ENCODE results near the gene ZNF85.

The ZNF85 gene

DNA sequence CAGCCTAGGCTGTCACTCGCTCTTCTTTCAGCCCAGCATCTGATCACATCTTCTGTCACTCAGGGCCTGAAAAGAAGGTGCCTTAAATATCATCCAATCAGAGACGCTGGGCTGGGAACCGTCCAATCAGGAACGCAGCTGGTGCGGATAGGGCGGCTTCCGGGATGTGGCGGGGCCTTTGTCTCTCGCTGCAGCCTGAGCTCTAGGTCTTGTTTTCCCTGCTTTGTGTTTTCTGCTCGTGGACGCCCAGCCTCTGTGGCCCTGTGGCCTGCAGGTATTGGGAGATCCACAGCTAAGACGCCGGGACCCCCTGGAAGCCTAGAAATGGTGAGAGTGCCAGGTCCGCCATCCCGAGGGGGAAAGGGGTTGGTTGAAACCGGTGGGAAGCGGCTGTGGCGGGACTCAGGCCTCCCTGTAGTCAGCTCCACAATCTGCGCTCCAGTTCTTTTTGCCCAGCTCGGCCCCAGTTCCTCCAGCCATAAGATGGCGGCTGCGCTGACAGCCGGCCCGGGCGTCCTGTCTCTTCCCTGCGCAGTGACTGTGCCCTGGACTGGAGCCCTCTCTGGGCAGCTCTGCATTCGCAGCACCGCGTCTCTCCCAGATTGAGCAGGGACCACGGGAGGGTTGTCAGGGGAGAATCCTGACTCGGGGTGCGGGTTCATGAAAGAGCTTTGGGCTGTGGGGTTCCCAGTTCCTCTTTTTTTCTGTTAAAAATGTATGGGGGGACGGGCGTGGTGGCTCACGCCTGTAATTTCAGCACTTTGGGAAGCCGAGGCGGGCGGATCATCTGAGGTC is at the start of gene ZNF85:
TSS of gene ZNF85 (plus strand) at position 175 of the 795 bp plus-strand sequence. CDS start at position 325, 150 bp downstream.
- no peaks in the 10 kb centered on the region for H3K27me3 ChIP-seq (ENCODE audit: insufficient read depth, low read length, poor library complexity)
- H3K4me2 ChIP-seq (ENCODE audit: insufficient read depth, low read length) = peak within 1 kb of the TSS; percentile 72
- peak within 1 kb of the TSS; percentile 90 for H3K9ac ChIP-seq (ENCODE audit: low read depth, low read length)
- no peaks in the 10 kb centered on the region for H4K20me1 ChIP-seq (ENCODE audit: insufficient read depth, low read length)
- peaks cover 52% of the 10 kb centered on the region for H3K79me2 ChIP-seq (ENCODE audit: insufficient read depth, low read length)
- H3K36me3 ChIP-seq (ENCODE audit: insufficient read depth, low read length) = peaks cover 11% of the 10 kb centered on the region; the same call in 1 of the 2 replicates
- peak within 1 kb of the TSS; percentile 99 for H3K27ac ChIP-seq (ENCODE audit: low read length)
- ATAC-seq (ENCODE audit: insufficient read depth, low read depth) = peak; percentile 97
- no peak for TF ChIP-seq EZH2 (IDR thresholded peaks at IDR 0.05; ENCODE audit: borderline replicate concordance, low read depth, low read length, severe bottlenecking)
- TF ChIP-seq, protein P1, sequence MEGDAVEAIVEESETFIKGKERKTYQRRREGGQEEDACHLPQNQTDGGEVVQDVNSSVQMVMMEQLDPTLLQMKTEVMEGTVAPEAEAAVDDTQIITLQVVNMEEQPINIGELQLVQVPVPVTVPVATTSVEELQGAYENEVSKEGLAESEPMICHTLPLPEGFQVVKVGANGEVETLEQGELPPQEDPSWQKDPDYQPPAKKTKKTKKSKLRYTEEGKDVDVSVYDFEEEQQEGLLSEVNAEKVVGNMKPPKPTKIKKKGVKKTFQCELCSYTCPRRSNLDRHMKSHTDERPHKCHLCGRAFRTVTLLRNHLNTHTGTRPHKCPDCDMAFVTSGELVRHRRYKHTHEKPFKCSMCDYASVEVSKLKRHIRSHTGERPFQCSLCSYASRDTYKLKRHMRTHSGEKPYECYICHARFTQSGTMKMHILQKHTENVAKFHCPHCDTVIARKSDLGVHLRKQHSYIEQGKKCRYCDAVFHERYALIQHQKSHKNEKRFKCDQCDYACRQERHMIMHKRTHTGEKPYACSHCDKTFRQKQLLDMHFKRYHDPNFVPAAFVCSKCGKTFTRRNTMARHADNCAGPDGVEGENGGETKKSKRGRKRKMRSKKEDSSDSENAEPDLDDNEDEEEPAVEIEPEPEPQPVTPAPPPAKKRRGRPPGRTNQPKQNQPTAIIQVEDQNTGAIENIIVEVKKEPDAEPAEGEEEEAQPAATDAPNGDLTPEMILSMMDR (IDR thresholded peaks at IDR 0.05; ENCODE audit: borderline replicate concordance, extremely low read depth, low read length, poor library complexity, severe bottlenecking) = peak; percentile 16
- H3K4me1 ChIP-seq (ENCODE audit: insufficient read depth, low read length) = peaks cover 29% of the 10 kb centered on the region
- H3K4me3 ChIP-seq (ENCODE audit: low read depth in 1 of 2, low read length in 2 of 2) = peak within 1 kb of the TSS; percentile 75 to 78
- H2AFZ ChIP-seq (ENCODE audit: low read depth, low read length) = peak within 1 kb of the TSS; percentile 92
- H3K9me3 ChIP-seq (ENCODE audit: insufficient read depth, low read length, severe bottlenecking) = no peaks in the 10 kb centered on the region
- peak; percentile 96 for DNase-seq

DNA sequence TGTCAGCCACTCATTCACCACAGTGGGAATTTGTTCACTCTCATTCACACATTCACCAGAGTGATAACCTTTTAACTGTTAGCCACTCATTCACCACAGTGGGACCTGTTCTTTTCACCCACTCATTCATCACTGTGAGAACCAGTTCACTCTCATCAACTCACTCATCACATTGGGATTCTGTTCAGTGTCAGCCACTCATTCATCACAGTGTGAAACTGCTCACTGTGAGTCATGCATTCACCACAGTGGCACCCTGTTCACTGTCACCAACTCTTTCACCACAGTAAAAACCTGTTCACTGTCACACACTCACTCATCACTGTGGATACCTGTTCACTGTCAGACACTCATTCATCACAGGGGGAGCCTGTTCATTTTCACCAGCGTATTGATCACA is 43.5 kb upstream of the ZNF85 start:
- H3K36me3 ChIP-seq (ENCODE audit: insufficient read depth, low read length) = no peaks in the 10 kb centered on the region
- no peak for TF ChIP-seq EZH2 (IDR thresholded peaks at IDR 0.05; ENCODE audit: borderline replicate concordance, low read depth, low read length, severe bottlenecking)
- TF ChIP-seq, protein P1 (IDR thresholded peaks at IDR 0.05; ENCODE audit: borderline replicate concordance, extremely low read depth, low read length, poor library complexity, severe bottlenecking) = no peak
- H3K9ac ChIP-seq (ENCODE audit: low read depth, low read length) = no peak overlapping the region
- no peak overlapping the region for H3K27ac ChIP-seq (ENCODE audit: low read length)
- H4K20me1 ChIP-seq (ENCODE audit: insufficient read depth, low read length) = no peaks in the 10 kb centered on the region
- H3K4me1 ChIP-seq (ENCODE audit: insufficient read depth, low read length) = no peaks in the 10 kb centered on the region
- DNase-seq = no peak
- no peak overlapping the region for H3K4me3 ChIP-seq (ENCODE audit: low read depth in 1 of 2, low read length in 2 of 2)
- no peak for ATAC-seq (ENCODE audit: insufficient read depth, low read depth)
- H3K9me3 ChIP-seq (ENCODE audit: insufficient read depth, low read length, severe bottlenecking) = peaks cover 4% of the 10 kb centered on the region
- no peaks in the 10 kb centered on the region for H3K27me3 ChIP-seq (ENCODE audit: insufficient read depth, low read length, poor library complexity)
- no peak overlapping the region for H3K4me2 ChIP-seq (ENCODE audit: insufficient read depth, low read length)
- no peak overlapping the region for H2AFZ ChIP-seq (ENCODE audit: low read depth, low read length)
- H3K79me2 ChIP-seq (ENCODE audit: insufficient read depth, low read length) = no peaks in the 10 kb centered on the region

- no peaks in the 10 kb centered on the region for H3K79me2 ChIP-seq (ENCODE audit: insufficient read depth, low read length)
- DNase-seq = no peak
- no peak for TF ChIP-seq EZH2 (IDR thresholded peaks at IDR 0.05; ENCODE audit: borderline replicate concordance, low read depth, low read length, severe bottlenecking)
- TF ChIP-seq, protein P1 (IDR thresholded peaks at IDR 0.05; ENCODE audit: borderline replicate concordance, extremely low read depth, low read length, poor library complexity, severe bottlenecking) = no peak
Measured at GRCh38 chr19:20912973-20913372, 10.1 kb upstream of the ZNF85 start.

More at GRCh38 chr19:20912973-20913372, 10.1 kb upstream of the ZNF85 start:
- Histone ChIP-seq H3K36me3 (ENCODE audit: insufficient read depth, low read length) (no peaks in the 10 kb centered on the region), H3K27ac (ENCODE audit: low read length) (no peak overlapping the region), H2AFZ (ENCODE audit: low read depth, low read length) (no peak overlapping the region), H3K27me3 (ENCODE audit: insufficient read depth, low read length, poor library complexity) (no peaks in the 10 kb centered on the region), H4K20me1 (ENCODE audit: insufficient read depth, low read length) (no peaks in the 10 kb centered on the region), H3K9ac (ENCODE audit: low read depth, low read length) (no peak overlapping the region), H3K4me2 (ENCODE audit: insufficient read depth, low read length) (no peak overlapping the region), H3K9me3 (ENCODE audit: insufficient read depth, low read length, severe bottlenecking) (no peaks in the 10 kb centered on the region), H3K4me1 (ENCODE audit: insufficient read depth, low read length) (no peaks in the 10 kb centered on the region), H3K4me3 (ENCODE audit: low read depth in 1 of 2, low read length in 2 of 2) (no peak overlapping the region)
- no peak for ATAC-seq (ENCODE audit: insufficient read depth, low read depth)

All from DND-41 (cell line).